Stimulated activated CD8-positive, alpha-beta memory T cell treated with anti-CD3 and anti-CD28 coated beads, Interleukin-7, amount 100 ng/mL, for 1 hour (primary cell): ENCODE results near the gene GREM2.

Source experiments
- DNase-seq, 2 donors: peaks; one replicate each; pipeline ENCODE4 v3.0.0-alpha.2; 2020; ENCODE audit warnings: low read depth in 2 of 2

The GREM2 gene

DNA sequence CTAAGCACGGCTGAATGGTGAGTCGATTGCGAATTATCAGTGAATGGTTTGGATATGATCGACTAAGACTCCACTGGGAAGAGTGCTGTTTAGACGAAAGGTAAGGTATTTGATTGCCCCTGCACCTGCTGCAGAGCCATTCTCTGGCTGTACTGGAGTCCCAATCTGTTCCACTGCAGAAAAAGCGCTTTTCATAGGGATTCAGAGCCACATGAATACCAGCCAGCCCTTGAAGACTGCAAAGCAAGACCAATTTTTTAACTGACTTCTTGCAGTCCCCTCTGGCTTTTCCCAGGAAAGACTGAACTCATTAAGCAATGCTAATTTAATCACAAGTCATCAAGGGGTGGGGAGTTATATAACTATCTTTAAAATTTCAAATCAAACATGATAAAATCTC lies 1.3 kb downstream of the GREM2 start:
- DNase-seq, result no peak

DNA sequence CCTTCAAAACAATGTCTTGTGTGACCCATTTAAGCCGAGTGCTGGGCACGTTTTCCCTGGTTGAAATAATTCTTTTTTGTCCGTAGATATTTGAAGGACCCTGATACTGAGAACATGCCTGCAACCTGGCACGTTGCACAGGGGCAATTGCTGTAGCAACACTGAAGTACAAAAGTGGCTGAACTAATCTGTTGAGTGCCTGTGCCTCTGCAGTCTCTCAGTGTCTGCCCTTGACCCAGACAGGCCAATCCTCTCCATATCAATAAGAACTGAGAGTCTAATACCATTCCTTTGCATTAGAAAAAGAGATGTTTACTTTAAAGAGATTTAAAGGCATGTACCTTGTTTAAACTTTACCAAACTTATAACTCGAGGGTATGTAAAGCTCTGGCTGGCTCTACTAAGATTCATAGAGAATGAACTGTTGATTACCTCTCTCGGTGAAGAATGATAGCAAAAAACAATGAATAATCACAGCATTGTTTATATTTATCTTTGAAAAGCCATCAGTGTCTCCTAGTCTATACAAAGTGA lies 2.4 kb downstream of the GREM2 start:
- no peak for DNase-seq

DNA sequence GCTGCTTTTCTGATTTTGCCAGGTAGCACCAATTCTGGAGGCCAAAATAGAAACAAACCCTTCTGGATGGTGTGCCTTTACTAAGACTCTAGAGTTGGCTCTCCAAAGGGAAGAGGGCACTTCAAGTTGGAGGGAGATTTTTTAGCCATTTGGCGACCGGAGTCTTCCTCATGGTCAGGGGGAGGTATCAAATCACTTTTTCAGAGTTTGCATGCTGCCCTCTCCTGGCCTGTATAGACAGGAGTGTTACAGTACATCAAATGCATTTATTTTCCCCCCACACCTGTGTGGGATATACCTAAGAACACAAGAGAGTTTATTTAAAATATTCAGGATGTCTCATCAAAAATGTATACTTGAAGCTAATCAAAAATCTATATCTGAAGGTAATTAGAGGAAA lies 3.2 kb downstream of the GREM2 start:
- DNase-seq, result no peak

DNA sequence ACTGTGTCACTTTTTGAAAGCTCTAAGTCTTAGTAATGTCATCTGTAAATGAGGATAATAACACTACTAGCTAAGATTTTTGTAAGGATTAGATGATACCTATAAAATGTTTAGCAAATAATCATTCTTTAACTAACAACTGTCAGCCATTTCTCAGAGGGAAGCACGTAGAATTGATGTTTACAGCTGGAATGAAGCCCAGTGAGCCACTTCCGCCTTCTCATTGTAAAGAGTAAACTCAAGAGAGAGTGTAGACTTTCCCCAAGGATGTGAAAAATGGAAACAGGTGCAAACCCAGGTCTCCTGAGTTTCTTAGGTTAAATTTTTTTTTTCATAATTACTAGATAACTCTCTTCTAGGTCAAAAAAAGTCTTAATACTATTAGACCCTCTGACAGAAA lies 4.9 kb downstream of the GREM2 start:
- DNase-seq, result no peak

DNA sequence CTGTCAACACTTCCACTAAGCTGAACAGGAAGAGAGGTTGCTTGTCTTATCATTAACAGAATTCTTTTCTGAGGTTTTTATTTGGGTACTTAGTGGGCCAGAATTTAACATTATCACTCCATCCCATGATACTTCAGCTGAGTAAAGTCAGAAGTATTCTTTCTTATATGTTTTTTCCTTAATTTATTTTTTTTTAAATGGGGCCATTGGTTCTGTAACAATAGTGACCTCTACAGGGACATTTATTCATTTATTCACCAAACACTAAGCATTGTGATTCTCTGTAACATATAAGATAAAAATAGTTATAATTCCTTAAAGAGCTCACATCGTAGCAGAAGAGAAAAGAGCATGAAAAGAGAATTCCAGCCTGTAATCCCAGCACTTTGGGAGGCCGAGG lies 9.8 kb downstream of the GREM2 start:
- DNase-seq, result no peak

DNA sequence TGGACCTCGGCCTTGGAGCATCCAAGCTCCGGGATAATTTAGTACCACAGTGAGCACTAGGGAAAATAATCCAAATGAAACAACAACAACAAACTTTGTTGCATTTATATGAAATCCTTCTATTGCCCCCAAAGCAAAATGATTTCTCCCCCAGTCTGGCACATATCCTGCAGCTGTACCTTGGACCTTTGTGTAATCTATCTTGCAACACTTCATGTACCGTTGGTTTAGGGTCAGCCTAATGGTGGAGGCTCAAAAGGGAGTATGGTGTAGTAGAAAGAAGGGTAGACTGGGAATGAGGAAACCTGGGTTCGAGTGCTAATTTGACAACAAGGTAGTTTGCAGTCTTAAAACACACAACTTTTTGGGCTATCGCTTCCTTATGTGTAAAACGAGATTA lies 12.1 kb downstream of the GREM2 start:
- DNase-seq, result no peak

DNA sequence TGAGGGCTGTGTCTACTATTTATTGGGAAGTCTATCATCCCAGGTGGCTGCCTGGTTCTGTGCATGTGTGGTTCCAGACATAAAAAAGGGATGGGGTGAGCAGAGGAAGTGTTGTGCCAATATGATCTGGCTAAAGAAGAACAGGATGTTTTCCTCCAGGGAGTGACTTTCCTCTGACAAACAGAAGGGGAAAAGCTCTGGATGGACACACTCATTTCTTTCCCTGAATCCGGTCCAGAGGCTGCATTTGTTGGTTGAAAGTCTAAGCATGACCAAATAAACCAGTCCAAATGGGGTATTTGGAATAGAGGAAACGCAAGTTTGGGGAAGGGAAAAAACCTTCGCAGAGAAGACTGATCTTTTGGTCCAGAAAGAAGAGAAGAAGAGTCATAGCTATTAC lies 12.7 kb downstream of the GREM2 start:
- no peak for DNase-seq

DNA sequence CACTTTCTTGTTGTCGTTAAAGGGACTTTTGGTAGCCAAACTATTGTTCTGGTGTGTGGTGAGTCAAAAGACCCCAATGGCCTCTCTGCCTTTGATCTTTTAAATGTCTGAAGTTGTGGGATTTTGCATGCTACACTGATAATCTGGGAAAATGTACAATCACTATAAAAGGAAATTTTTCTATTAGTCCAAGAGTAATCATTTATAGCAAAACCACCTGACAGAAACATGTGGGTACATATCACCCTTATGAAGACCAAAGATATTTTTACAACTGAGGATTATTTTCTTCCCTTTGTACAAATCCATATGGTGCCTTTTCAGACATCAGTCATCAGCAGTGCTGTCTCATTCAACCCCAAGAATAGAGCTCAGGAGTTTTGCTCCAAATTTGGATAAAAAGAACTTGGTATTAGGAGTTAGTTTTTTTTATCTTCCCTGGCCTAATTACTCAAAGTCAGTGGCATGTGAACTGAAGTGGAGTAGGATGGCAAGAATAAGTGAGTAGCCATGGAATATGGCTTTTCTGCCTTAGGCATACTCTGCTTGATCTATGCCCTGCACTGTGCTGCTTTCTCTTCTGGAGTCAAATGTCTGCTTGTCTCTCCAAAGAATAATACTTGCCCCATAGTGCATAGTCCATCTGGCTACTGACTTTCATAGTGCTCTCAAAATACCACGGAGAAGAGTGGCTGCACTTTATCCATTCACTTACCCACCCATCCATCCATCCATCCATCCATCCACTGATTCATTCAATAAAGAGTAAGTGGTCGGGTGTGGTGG lies 13.5 kb downstream of the GREM2 start:
- DNase-seq, result no peak

DNA sequence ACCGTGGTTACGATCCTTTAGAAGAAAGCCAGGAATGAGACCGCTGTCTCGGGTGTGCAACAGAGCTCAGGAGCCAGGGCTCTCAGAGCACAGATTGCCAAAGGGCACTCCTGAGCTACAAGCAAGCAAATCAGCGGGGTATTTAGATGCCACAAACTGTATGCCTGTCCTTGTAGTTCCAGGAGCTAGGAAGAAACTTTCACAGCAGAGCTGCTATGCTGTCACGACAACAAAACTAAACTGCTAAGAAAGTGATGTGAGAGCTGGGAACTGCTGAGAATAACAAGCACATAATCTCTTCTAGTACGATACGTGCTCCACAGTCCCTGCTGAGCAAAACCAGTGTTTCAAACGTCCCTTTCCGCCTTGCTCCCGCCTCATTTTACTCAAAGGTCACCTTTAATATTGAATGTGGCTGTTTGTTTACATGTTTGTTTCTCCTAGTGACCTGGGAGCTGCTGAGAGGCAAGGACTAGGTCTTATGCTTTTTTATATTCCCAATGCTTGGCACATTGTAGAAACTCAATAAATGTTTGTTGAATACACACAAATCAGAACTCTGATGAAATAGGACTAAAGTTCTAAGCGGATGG lies 14.7 kb downstream of the GREM2 start:
- no peak for DNase-seq

DNA sequence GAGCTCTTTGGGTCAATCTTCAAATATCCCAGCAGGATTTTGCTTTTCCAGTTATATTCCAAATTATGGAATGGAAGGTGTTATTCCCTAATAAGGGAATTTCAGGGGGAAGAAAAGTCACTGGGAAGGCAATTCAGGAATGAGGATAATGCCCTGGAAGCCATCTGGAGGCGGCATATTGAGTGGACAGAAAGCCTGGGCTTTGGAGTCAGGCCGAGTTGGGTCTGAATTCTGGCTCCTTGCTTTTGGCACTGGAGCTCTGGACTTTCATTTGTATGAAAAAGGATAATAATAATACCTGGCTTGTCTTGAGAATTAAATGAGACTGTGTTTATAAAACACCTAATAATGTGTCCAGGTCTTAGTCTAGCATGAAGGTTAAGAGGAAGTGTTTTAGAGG lies 16.5 kb downstream of the GREM2 start:
- DNase-seq, result no peak

DNA sequence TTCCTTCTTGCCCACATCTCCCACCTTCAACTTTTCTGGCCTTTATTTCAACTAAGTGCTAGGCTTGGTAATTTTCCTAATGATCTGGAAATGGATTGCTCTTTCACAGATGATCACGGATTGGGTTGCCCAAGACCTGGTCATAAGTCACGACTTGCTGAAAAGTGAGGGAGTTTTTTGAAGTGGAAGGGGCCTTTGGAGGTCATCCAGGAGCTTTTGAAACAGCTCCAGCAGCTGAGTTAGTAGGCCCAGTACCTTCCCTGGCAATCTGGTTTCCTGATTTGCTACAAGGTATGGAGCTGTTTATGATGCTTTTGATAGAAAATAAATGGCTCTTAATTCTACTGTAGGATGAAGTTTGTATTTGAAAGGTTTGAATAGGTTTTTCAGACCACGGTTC lies 20.4 kb downstream of the GREM2 start:
- DNase-seq, result no peak

DNA sequence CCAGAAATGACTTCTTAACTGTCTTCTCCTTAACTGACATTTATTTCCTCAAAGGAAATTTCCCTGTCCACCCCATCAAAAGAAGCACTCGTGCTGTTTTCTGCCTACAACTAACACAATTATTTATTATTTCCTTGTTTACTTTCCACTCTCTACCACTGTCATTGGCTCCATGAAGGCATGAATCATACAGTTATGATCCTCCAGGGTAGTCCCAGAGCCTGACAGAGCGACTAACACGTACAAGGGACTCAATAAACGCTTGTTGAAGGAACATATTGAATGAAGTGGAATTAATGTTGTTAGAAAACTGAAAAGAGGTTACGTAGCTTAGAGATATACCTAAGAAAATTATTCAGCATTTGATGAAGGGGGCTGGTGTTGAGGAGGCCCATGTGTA lies 20.9 kb downstream of the GREM2 start:
- DNase-seq, result no peak

DNA sequence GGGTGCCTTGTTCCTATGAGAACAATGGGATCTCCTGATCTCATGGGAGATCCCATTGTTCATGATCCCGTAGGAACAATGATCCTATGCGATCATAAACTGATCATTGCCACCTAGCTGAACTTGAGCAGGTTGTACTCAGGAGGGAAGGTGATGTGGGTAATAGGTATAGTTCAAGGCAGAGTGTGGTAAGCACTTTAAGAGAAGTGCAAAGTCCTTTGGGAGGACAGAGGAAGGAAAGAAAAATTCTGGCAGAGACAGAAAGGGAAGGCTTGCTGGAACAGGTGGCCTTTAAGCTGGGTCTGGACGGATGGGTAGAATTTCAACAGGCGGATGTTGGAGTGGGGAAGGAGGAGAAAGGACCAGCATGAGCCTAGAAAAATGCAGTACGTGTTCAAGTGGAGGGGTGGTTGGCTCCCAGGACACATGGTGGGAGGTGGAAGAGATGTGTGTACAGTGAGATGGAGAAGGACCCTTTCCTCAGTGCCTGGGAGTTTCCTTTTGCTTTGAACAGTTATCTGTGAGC lies 22.3 kb downstream of the GREM2 start:
- DNase-seq, result no peak

DNA sequence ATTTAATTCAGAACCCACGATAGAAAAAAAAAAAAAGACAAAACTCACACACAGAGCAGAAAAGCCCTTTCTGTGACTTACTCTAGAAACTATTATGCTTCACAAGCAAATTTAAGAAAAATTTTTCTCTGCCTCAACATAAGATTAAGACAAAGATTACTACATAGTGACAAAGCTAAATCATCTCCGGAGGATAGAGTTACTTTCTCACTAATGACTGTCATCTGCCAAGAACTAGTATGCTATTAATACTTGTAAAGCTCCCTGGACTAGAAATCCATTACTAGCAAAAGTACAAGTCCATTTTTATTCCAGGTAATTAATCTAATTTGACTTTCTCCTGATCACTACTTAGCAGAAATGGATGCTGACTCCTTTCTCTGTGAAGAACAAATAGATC lies 25.9 kb downstream of the GREM2 start:
- no peak for DNase-seq

DNA sequence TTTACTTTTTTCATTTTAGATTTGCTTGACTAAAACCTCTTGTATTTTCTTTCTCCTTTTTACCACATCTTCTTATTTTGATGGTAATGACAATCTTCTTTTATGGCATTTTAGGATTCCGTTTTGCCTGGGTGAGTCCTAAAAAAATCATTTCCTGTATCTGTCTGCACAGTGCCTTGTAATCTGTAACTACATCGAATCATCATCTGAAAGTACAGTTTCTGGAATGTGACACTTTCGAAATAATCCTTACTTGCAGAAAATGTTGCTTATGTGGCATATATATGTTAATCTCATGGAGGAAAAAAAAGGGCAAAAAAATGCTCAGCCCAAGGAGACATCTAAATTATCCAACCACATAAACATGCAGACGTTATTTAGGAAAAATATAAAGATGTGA lies 29.0 kb downstream of the GREM2 start:
- DNase-seq, result no peak

DNA sequence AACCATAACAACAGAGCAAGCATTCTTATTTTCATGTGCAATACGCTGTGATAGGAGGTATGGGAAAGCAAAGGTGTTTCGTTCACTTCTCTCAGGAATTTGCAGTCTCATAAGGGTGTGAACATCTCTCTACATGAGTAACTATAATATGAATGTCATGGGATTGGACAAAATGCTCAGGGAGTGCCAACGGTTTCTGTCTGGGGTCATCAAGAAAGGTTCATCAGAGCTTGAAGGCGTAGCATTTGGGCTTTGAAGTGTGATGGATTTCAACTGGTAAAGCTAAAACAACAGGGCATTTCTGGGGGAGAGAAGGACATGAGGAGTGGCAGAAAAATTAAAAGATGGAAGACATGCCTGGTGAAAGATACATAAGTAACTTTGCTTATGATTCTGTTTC lies 32.4 kb downstream of the GREM2 start:
- no peak for DNase-seq

DNA sequence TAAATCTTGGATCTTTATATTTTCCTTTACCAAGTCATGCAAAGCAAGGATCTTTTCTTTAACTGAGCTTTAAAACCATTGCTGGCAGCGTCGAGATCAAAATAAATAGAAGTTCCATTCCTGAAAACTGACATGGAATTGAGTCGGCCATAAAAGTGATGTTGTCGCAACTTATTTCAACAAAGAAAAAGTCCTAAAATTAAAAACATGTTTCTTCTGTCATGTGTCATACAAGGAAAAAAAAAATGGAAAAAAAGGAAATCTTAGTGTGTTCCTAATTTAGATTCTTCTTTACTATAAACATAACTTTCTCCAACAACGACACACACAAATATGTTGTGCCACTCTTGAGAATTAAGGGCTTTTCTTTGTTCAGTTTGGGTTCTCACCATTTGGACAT lies 34.9 kb downstream of the GREM2 start:
- DNase-seq, result no peak

DNA sequence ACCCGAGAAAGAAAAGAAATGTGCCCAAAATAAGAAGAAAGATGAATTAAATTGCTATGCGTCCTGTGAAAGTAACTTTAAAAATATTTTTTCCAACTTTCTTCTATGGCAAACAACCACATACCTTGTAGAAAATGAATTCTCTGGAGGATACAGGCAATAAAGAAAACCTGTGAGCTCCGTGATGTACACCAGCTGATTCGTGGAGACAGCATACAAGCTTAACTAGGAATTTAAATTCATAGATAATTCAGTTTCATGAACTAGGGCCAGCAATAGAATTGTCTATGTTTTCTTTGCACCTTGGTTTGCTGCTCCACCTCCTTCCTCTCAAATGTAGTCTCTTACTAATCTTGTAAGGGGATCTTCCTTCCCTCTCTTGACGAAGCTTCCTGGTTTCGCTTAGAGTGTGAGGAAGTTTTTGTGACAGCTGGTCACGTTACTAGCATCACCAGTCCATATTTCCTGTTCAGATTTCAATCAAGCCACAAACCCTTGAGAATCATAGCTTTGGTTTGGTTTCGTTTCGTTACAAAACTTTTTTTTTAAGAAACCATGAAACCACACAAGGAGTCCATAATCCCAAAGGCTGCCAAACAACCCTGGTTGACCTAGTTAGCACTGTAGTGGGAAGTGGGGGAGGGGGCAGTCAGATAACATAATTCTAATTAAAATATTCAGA lies 35.8 kb downstream of the GREM2 start:
- DNase-seq, result no peak

DNA sequence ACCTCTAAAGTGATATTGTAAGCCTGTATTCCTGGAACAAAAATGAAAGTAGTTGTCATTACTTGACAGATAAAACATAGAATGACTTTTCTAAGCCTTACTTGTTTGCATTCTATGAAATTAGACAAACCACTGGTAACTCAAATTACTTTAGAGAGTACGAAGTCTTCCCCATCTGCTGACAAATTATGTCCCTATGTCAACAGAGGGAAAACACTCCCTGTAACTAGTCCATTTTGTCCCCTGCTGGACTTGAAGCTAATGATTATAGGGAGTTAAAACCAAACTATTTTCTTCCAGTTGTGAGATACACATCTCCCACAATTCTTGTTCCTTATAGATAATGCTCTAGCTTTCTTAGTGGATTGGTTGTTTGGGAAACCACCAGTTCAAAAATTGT lies 39.6 kb downstream of the GREM2 start:
- no peak for DNase-seq

DNA sequence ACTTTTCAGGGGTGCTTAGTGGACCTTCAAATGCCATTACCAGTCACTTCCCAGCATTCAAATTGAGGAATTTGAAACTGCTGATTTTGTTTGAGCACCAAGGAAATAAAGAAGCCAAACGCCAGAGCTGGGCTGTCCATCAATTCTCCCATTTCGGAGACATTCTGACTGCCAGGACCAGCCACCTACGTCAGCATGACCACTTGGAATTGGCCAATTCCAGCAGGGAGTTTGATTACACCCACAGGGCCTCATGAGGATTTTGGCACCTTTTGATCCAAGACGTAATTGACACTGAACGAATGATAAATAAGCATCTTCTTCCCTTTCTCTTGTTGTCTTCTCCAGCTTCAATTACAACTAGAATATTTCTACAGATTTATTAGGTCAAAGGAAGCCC lies 40.2 kb downstream of the GREM2 start:
- no peak for DNase-seq

DNA sequence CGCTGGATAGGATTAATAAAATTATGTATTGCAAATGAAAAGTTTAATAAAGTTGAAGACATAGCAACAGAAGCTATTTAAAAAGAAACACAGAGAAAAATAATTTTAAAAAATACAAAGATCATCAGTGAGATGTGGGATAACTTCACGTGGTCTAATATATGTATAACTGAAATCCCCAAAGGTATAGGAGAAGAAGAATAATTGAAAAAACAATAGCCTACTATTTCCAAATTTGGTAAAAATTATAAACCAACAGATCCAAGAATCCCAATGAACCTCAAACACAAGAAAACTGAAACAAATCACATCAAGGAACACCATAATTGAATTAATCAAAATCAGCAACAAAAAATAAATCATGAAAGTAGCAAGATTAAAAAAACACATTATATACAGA lies 44.9 kb downstream of the GREM2 start:
- DNase-seq, result no peak

DNA sequence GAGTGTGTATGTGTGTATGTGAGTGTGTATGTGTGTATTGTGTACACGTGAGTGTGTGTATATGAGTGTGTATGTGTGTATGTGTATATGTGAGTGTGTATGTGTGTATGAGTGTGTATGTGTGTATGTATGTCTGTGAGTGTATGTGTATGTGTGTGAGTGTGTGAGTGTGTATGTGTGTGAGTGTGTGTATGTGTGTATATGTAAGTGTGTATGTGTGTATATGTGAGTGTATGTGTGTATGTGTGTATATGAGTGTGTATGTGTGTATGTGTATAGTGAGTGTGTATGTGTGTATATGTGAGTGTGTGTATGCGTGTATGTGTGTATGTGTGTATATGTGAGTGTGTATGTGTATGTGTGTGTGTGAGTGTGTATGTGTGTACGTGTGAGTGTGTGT lies 49.2 kb downstream of the GREM2 start:
- DNase-seq, result no peak

DNA sequence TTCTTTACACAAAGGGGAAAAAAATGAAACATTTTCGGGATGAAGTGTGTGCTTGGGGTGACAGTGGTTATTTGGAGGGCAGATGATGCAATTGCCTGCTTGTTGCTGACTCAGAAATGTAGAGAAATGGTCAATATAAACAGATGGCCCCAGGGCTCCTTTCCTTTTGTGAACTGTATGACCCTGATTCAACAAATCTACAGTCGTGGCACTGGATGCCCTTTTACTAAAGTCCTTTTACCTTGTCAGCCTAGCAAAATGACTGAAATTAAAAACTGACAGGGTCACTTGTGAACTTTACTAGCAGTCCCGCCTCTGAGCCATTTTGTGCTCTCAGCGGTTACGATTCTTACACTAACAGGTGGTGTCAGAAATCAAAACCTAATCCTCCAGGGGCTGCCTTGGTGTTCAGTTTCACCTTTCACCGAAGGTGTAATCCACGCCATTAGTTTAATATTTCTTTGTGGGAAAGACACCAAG lies 49.8 kb downstream of the GREM2 start:
- DNase-seq, result no peak
